ENCODE data around the gene VSTM5. TPM values are rescaled to one million over a fixed set of nuclear protein-coding genes. Genes with fewer than 3 reads are reported as not detected.

Gene VSTM5
- total and polyA plus RNA-seq, 2 of the 8 experiments (the other 6 are each of a cell fraction or from before 2014, with no cell fraction given) = 0.22 to 0.70 TPM

DNA sequence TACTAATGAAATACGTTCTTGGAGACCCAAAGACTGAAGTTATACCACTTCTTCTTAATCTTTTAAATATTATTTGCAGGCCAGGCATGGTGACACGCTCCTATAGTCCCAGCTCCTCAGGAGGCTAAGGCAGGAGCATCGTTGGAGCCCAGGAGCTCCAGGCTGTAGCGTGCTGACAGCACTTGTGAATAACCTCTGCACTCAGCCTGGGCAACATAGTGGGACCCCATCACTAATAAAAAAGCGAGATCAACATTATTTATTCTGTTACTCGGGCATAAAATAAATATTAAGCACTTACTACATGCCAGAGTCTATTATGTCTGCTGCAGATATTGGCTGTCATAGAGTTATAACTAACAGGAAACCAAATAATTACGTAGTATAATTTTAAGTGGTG, 67.1 kb downstream of the VSTM5 start:
- Histone ChIP-seq H3K36me3 (ENCODE audit: control insufficient read depth in 2 of 4, insufficient read depth in 4 of 4, low read length in 3 of 4) (peaks cover 0 to 17% (median 1%) of the 10 kb centered on the region in 4 experiments; a peak in 2 of 8 replicates), H4K20me1 (replicated peaks in 1 of 2; ENCODE audit: control insufficient read depth in 1 of 2, insufficient read depth in 2 of 2, low read length in 2 of 2) (peaks cover 6 to 11% of the 10 kb centered on the region in 2 experiments), H2AFZ (ENCODE audit: low read length) (no peak overlapping the region), H3K56ac (replicated peaks; ENCODE audit: insufficient read length, low read depth, low read length) (no peak overlapping the region), H3K79me2 (ENCODE audit: control insufficient read depth in 1 of 2, insufficient read depth in 2 of 2, low read length in 2 of 2) (peaks cover 15 to 44% of the 10 kb centered on the region in 2 experiments), H2AK5ac (ENCODE audit: low read depth, low read length) (no peak overlapping the region), H2BK5ac (ENCODE audit: low read depth, low read length) (no peak overlapping the region), H3K18ac (ENCODE audit: extremely low read depth, low read length) (no peak overlapping the region), H4K91ac (replicated peaks; ENCODE audit: insufficient read length, low read length) (no peak overlapping the region), H3K9me3 (ENCODE audit: insufficient read depth in 2 of 2, low read depth in 1 of 2, low read length in 1 of 2) (no peaks in the 10 kb centered on the region), H2BK120ac (replicated peaks; ENCODE audit: low read depth, low read length) (no peak overlapping the region), H3K4me3 (ENCODE audit: extremely low read depth in 1 of 4, insufficient read depth in 2 of 4, low read depth in 3 of 4, low read length in 4 of 4) (peak overlapping the region; percentile 93 to 99 (median 95); a peak in 6 of 8 replicates), H3K9ac (replicated peaks in 1 of 4; ENCODE audit: extremely low read depth in 1 of 4, low read depth in 3 of 4, low read length in 3 of 4) (0 out of 7 replicates have a peak overlapping the region, but pooled peaks of 1 of the 4 experiments have one; percentile 96), H2BK20ac (ENCODE audit: low read length) (no peak overlapping the region), H3K4me1 (replicated peaks in 1 of 4; ENCODE audit: control insufficient read depth in 3 of 4, insufficient read depth in 4 of 4, low read length in 3 of 4) (peaks cover 0 to 4% (median 1%) of the 10 kb centered on the region in 4 experiments; a peak in 1 of 7 replicates), H3K27me3 (replicated peaks in 1 of 4; ENCODE audit: control insufficient read depth in 3 of 4, extremely low read depth in 1 of 4, insufficient read depth in 3 of 4, low read length in 3 of 4) (no peaks in the 10 kb centered on the region), H3K4me2 (ENCODE audit: insufficient read depth in 1 of 2, low read depth in 2 of 2, low read length in 2 of 2) (peak overlapping the region; percentile 51 to 66; a peak in 3 of 4 replicates), H3K14ac (ENCODE audit: insufficient read length) (no peak overlapping the region), H3K23me2 (ENCODE audit: low read depth, low read length) (no peaks in the 10 kb centered on the region; the same call in 1 of the 2 replicates), H2BK15ac (ENCODE audit: low read length) (no peak overlapping the region), H3K23ac (ENCODE audit: insufficient read length) (no peak overlapping the region), H4K8ac (ENCODE audit: extremely low read depth, insufficient read depth, low read length) (no peak overlapping the region), H4K5ac (ENCODE audit: insufficient read length, low read depth, low read length) (no peak overlapping the region), H2BK12ac (ENCODE audit: low read depth, low read length) (no peak overlapping the region), H3K4ac (replicated peaks; ENCODE audit: insufficient read length, low read depth, low read length) (no peak overlapping the region), H3K27ac (ENCODE audit: low read depth, low read length) (no peak overlapping the region), H3K79me1 (ENCODE audit: low read depth, low read length) (peaks cover 3% of the 10 kb centered on the region; the same call in 1 of the 2 replicates)
- no peak for DNase-seq (ENCODE audit: low read depth in 1 of 2, low spot score in 2 of 2)
- ChIA-PET CTCF (ENCODE audit: partially characterized antibody) (interaction anchor here (1.1 to 1.6 kb wide), 5 partner anchors 11 to 65 kb away, joined by 3 to 10 read pairs (median 4); partner anchors contain the start of genes C11orf54 and TAF1D), POLR2A (ENCODE audit: partially characterized antibody) (interaction anchor here (0.6 to 7.3 kb wide), 19 partner anchors 11 to 690 kb away, joined by 3 to 134 read pairs (median 5); partner anchors contain the start of genes C11orf54 and TAF1D)
- no peak for TF ChIP-seq CREB1 (IDR thresholded peaks at IDR 0.05)
- TF ChIP-seq KDM1A (IDR thresholded peaks at IDR 0.05; ENCODE audit: borderline replicate concordance, low read length) = 0 out of 2 replicates have a peak, but pooled peaks have one; percentile 20
- WGBS, 2 experiments (ENCODE audit: extremely low coverage in 1 of 2, insufficient coverage in 1 of 2, insufficient read length in 1 of 2, insufficient replicate concordance in 2 of 2, low coverage in 1 of 2, low lambda C conversion rate in 2 of 2, missing lambda C conversion rate in 1 of 2) = 62% methylated on average over 7 of the region's 7 CpGs; no CpG with 5 or more reads in 1 of the 2 experiments
- FAIRE-seq = no peak
